T-cell (primary cell): ENCODE data around the gene MAP4K5. TPM values are rescaled to one million over a fixed set of nuclear protein-coding genes. Genes with fewer than 3 reads are reported as not detected.

ENCODE experiments used
- ATAC-seq, 4 experiments: fragments of 200-7000 bp in 3 of 4; fragments of 150-1000 bp in 1 of 4; cut with Tn5 transposase; replicated peaks in 1 of 4; 1 replicate in 3 of 4; 2 replicates in 1 of 4; pipeline ENCODE4 v1.10.0; 2021; ENCODE audit warnings: moderate library complexity in 3 of 4, mild to moderate bottlenecking in 2 of 4, moderate number of reproducible peaks in 1 of 4
- CTCF ChIA-PET, 2 donors: fragments of 300-600 bp; sonication (Branson Sonifier 250); formaldehyde crosslinking; loops; one replicate each; lab custom pipeline; 2022; ENCODE audit warnings: antibody characterized with exemption in 2 of 2; lab: Charles Lee
- POLR2A ChIA-PET, 2 donors: fragments of 300-600 bp; sonication (Branson Sonifier 250); formaldehyde crosslinking; loops; one replicate each; lab custom pipeline; 2022; ENCODE audit warnings: antibody characterized with exemption in 2 of 2; lab: Charles Lee
- DNase-seq, 35 experiments: peaks; one replicate each; pipeline versions ENCODE4 v3.0.0 to v3.0.0-alpha.2; 2013 to 2023
- H3K27ac ChIP-seq: one replicate; pipeline ENCODE4 v1.5.1; 2013; ENCODE audit warnings: low read length
- H3K27me3 ChIP-seq, 2 experiments: replicated peaks in 1 of 2; 1 replicate in 1 of 2; 2 replicates in 1 of 2; pipeline versions ENCODE4 v1.6.1 to v1.7.0; 2013; ENCODE audit warnings: low read length in 1 of 2, mixed read lengths in 1 of 2; ENCODE audit not compliant: control insufficient read depth in 2 of 2, insufficient read depth in 2 of 2; ENCODE audit errors: extremely low read depth in 1 of 2
- H3K36me3 ChIP-seq, 2 donors: 1 replicate in 1 of 2; 2 replicates in 1 of 2; pipeline versions ENCODE4 v1.6.1 to v1.7.0; 2013; ENCODE audit warnings: low read length in 1 of 2; ENCODE audit not compliant: control insufficient read depth in 2 of 2, insufficient read depth in 1 of 2; ENCODE audit errors: extremely low read depth in 1 of 2
- H3K4me1 ChIP-seq, 2 experiments: 1 replicate in 1 of 2; 2 replicates in 1 of 2; pipeline versions ENCODE4 v1.6.1 to v1.7.0; 2013; ENCODE audit warnings: low read length in 2 of 2, mixed read lengths in 1 of 2; ENCODE audit not compliant: insufficient read depth in 2 of 2, control insufficient read depth in 1 of 2; ENCODE audit errors: extremely low read depth in 1 of 2
- H3K4me3 ChIP-seq, 2 donors: 1 replicate in 1 of 2; 2 replicates in 1 of 2; pipeline versions ENCODE4 v1.5.1 to v1.7.0; 2013; ENCODE audit warnings: mild to moderate bottlenecking in 2 of 2, low read length in 1 of 2, moderate library complexity in 1 of 2; ENCODE audit not compliant: control insufficient read depth in 1 of 2; ENCODE audit errors: extremely low read depth in 1 of 2
- H3K9me3 ChIP-seq: 2 replicates; pipeline ENCODE4 v1.7.0; 2013
- H3K27ac Mint-ChIP-seq, 2 donors: one replicate each; pipeline ENCODE4 v1.8.0; 2020 to 2021; ENCODE audit warnings: mild to moderate bottlenecking in 2 of 2, mixed read lengths in 2 of 2
- H3K27me3 Mint-ChIP-seq, 2 donors: one replicate each; pipeline ENCODE4 v1.8.0; 2021 to 2022; ENCODE audit warnings: mixed read lengths in 2 of 2
- H3K36me3 Mint-ChIP-seq: one replicate; pipeline ENCODE4 v1.8.0; 2021; ENCODE audit warnings: mixed read lengths
- H3K4me1 Mint-ChIP-seq, 3 donors: one replicate each; pipeline ENCODE4 v1.8.0; 2020 to 2022; ENCODE audit warnings: mixed read lengths in 3 of 3, mild to moderate bottlenecking in 1 of 3
- H3K4me3 Mint-ChIP-seq, 3 donors: one replicate each; pipeline ENCODE4 v1.8.0; 2020 to 2022; ENCODE audit warnings: mild to moderate bottlenecking in 3 of 3, mixed read lengths in 3 of 3, moderate library complexity in 3 of 3
- H3K9me3 Mint-ChIP-seq, 3 donors: one replicate each; pipeline ENCODE4 v1.8.0; 2020 to 2022; ENCODE audit warnings: mixed read lengths in 3 of 3
- WGBS: methylation state at CpG from one replicate; pipeline ENCODE4 v1.1.5; 2013; ENCODE audit warnings: missing lambda C conversion rate; ENCODE audit not compliant: insufficient coverage; 5-methylcytosine and 5-hydroxymethylcytosine counted together
- total RNA-seq, 35 experiments: library from RNA in 6 of 35; stranded (reverse) in 6 of 35; fragments of 120-200 nt in 1 of 35; gene quantifications; one replicate each; pipeline versions ENCODE4 v1.2.1 to v1.2.4 and lab custom pipeline; 2013 to 2026

Gene MAP4K5
- total RNA-seq, 5 donors from 2014 or later (not counting 1 experiment from before 2014, with no cell fraction given): 33.5 to 48.2 (median 44.6) TPM

DNA sequence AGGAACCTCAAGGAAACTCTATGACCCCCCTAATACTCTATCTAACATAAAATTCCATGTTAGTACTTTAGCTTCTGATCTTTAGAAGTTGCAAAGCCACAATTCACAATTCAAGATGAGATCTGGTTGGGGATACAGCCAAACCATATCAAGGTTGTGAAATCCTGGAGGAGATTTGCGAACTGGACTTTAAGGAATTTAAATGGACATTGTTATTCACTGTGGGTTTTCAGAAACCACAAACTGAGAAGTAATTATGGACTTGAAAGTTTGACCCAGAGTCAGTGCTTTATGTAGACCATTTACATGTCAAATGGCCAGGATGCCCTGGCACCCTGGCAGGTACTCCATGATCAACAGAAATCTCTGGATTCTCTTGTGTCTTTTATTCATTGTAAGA lies 121.4 kb downstream of the MAP4K5 start:
- DNase-seq (no peak), ATAC-seq (no peak)
- H3K4me3 ChIP-seq: no peak overlapping the region
- Mint-ChIP-seq H3K36me3 (peaks cover 17% of the 10 kb centered on the region), H3K4me1 (peaks cover 2 to 6% (median 5%) of the 10 kb centered on the region in 3 donors), H3K4me3 (no peak overlapping the region), H3K27me3 (no peaks in the 10 kb centered on the region), H3K27ac (no peak overlapping the region), H3K9me3 (peaks cover 12 to 38% (median 22%) of the 10 kb centered on the region in 3 donors)
- no peaks in the 10 kb centered on the region for H3K9me3 ChIP-seq
- CTCF ChIA-PET: interaction anchor here in 1 of 2 donors (0.5 kb wide), 1 partner anchor 223 kb away, joined by 3 read pairs; no protein-coding TSS in a partner anchor
- H3K36me3 ChIP-seq: no peaks in the 10 kb centered on the region
- POLR2A ChIA-PET: no interaction called here
- H3K27me3 ChIP-seq: no peaks in the 10 kb centered on the region
- no peaks in the 10 kb centered on the region for H3K4me1 ChIP-seq
- H3K27ac ChIP-seq: no peak overlapping the region
- WGBS: no CpG with 5 or more reads among the region's 1 CpG

DNA sequence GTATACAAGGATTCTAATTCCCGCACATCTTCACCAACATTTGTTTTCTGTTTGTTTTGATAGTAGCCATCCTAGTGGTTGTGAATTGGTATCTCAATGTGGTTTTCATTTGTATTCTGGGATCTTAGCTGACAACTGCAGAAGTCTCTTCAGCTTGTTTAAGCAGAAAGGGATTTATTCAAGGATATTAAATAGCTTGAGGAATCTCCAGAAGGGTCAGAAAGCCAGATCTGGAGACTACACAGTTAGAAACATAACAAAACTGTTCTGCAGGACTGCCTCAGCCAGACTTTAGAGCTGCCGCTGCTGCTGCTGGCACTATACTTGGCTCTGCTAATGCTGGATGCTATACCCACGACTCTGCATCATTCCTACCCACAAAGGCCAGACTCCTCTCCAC lies 122.3 kb downstream of the MAP4K5 start:
- no peak for ATAC-seq
- Mint-ChIP-seq H3K4me3 (no peak overlapping the region), H3K27ac (no peak overlapping the region), H3K9me3 (peaks cover 12 to 40% (median 22%) of the 10 kb centered on the region in 3 donors), H3K27me3 (no peaks in the 10 kb centered on the region), H3K4me1 (peaks cover 2 to 8% (median 7%) of the 10 kb centered on the region in 3 donors), H3K36me3 (peaks cover 14% of the 10 kb centered on the region)
- DNase-seq: no peak
- Histone ChIP-seq H3K4me1 (no peaks in the 10 kb centered on the region), H3K4me3 (no peak overlapping the region), H3K36me3 (no peaks in the 10 kb centered on the region), H3K27me3 (no peaks in the 10 kb centered on the region), H3K9me3 (no peaks in the 10 kb centered on the region), H3K27ac (no peak overlapping the region)
- ChIA-PET POLR2A (no interaction called here), CTCF (no interaction called here)
- WGBS: 96% methylated on average over 2 of the region's 3 CpGs

GRCh38 chr14:50407111-50407812 lies 125.1 kb downstream of the MAP4K5 start:
- no peaks in the 10 kb centered on the region for H3K4me1 ChIP-seq
- ChIA-PET POLR2A (interaction anchor here in 1 of 2 donors (0.5 kb wide), 1 partner anchor 397 kb away, joined by 3 read pairs; no protein-coding TSS in a partner anchor), CTCF (no interaction called here)
- H3K9me3 ChIP-seq: no peaks in the 10 kb centered on the region
- H3K9me3 Mint-ChIP-seq: peaks cover 12 to 30% (median 16%) of the 10 kb centered on the region in 3 donors
- ATAC-seq: no peak
- peaks cover 2 to 8% (median 7%) of the 10 kb centered on the region in 3 donors for H3K4me1 Mint-ChIP-seq
- H3K27me3 Mint-ChIP-seq: no peaks in the 10 kb centered on the region
- DNase-seq: no peak
- H3K4me3 ChIP-seq: no peak overlapping the region
- no peaks in the 10 kb centered on the region for H3K27me3 ChIP-seq
- peaks cover under 1% of the 10 kb centered on the region for H3K36me3 Mint-ChIP-seq
- WGBS: 100% methylated on average over 1 of the region's 6 CpGs
- H3K4me3 Mint-ChIP-seq: no peak overlapping the region
- H3K27ac Mint-ChIP-seq: no peak overlapping the region
- no peaks in the 10 kb centered on the region for H3K36me3 ChIP-seq
- no peak overlapping the region for H3K27ac ChIP-seq

GRCh38 chr14:50403419-50403818 lies 128.9 kb downstream of the MAP4K5 start:
- ATAC-seq (no peak), DNase-seq (no peak)
- Mint-ChIP-seq H3K4me1 (peaks cover 2 to 8% (median 7%) of the 10 kb centered on the region in 3 donors), H3K4me3 (no peak overlapping the region), H3K9me3 (peaks cover 0 to 10% (median 4%) of the 10 kb centered on the region in 3 donors), H3K27me3 (no peaks in the 10 kb centered on the region), H3K27ac (no peak overlapping the region), H3K36me3 (no peaks in the 10 kb centered on the region)
- Histone ChIP-seq H3K27ac (no peak overlapping the region), H3K36me3 (no peaks in the 10 kb centered on the region), H3K4me1 (no peaks in the 10 kb centered on the region), H3K9me3 (no peaks in the 10 kb centered on the region), H3K4me3 (no peak overlapping the region), H3K27me3 (no peaks in the 10 kb centered on the region)
- ChIA-PET POLR2A (interaction anchor here in 1 of 2 donors (0.7 kb wide), 1 partner anchor 135 kb away, joined by 3 read pairs; no protein-coding TSS in a partner anchor), CTCF (interaction anchor here in 1 of 2 donors (0.5 kb wide), 1 partner anchor 90 kb away, joined by 5 read pairs; no protein-coding TSS in a partner anchor)

DNA sequence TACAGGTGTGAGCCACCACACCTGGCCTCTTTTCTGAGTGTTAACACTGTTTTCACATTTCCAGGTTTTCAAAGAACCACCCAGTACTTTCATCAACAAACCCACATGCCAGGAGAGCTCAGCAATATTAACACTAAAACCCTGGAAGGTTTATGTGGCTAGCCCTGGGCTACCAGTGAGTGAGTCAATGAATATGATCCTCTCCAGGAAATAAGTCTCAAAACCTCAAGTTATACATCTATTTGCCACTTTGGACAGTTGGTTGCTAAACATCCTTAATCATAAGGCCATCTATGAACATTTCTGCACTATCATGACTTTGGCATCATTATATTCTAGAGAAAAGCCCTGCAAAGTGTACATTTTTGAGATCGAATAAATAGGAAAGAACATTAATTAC lies 129.4 kb downstream of the MAP4K5 start:
- DNase-seq (no peak), ATAC-seq (no peak)
- ChIA-PET POLR2A (no interaction called here), CTCF (interaction anchor here in 1 of 2 donors (0.7 kb wide), 1 partner anchor 425 kb away, joined by 3 read pairs; no protein-coding TSS in a partner anchor)
- Histone ChIP-seq H3K27ac (no peak overlapping the region), H3K9me3 (no peaks in the 10 kb centered on the region), H3K4me3 (no peak overlapping the region), H3K36me3 (no peaks in the 10 kb centered on the region), H3K27me3 (no peaks in the 10 kb centered on the region), H3K4me1 (no peaks in the 10 kb centered on the region)
- Mint-ChIP-seq H3K4me1 (peaks cover 3 to 11% (median 7%) of the 10 kb centered on the region in 3 donors), H3K27me3 (no peaks in the 10 kb centered on the region), H3K27ac (no peak overlapping the region), H3K36me3 (no peaks in the 10 kb centered on the region), H3K9me3 (peaks cover 0 to 10% (median 4%) of the 10 kb centered on the region in 3 donors), H3K4me3 (no peak overlapping the region)
- WGBS: no CpG with 5 or more reads among the region's 1 CpG

DNA sequence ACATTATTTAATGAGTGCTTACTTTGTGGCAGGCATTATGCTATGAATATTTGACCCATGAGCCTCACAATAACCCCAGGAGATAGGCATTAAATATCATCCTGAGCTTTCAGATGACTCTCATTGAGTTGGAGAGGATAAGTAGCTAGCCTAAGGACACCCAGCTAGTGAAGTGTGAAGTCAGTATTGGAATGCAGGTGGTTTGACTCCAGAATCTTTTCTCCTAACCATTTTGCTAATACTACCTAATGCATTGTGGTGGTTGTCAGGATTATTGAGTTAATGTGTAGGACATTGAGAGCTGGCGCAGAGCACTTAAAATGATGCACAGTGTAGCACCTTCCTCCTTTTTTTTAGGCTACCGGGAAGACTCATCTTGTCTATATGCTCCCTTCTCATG lies 131.9 kb downstream of the MAP4K5 start:
- H3K4me1 Mint-ChIP-seq: peaks cover 6 to 19% (median 14%) of the 10 kb centered on the region in 3 donors

More for the DNA sequence above, 131.9 kb downstream of the MAP4K5 start:
- POLR2A ChIA-PET: no interaction called here
- Histone ChIP-seq H3K27ac (no peak overlapping the region), H3K9me3 (no peaks in the 10 kb centered on the region), H3K4me3 (no peak overlapping the region), H3K36me3 (no peaks in the 10 kb centered on the region), H3K27me3 (no peaks in the 10 kb centered on the region), H3K4me1 (peaks cover 0 to 14% of the 10 kb centered on the region in 2 experiments)
- WGBS: 100% methylated on average over 1 of the region's 2 CpGs
- Mint-ChIP-seq H3K27me3 (no peaks in the 10 kb centered on the region), H3K9me3 (peaks cover 0 to under 1% (median 0%) of the 10 kb centered on the region in 3 donors), H3K4me3 (no peak overlapping the region), H3K27ac (no peak overlapping the region), H3K36me3 (no peaks in the 10 kb centered on the region)
- CTCF ChIA-PET: no interaction called here
- DNase-seq: no peak
- ATAC-seq: no peak
